ENCODE data around the gene REELD1. TPM values are rescaled to one million over a fixed set of nuclear protein-coding genes. Genes with fewer than 3 reads are reported as not detected.

Gene REELD1
- total and polyA plus RNA-seq, 2 of the 4 experiments (the other 2 are of a cell fraction): not detected

GRCh38 chr4:146278986-146279385 lies 64.6 kb downstream of the REELD1 start:
- no peak overlapping the region for H4K5ac ChIP-seq (ENCODE audit: low read depth, low read length)
- no peak overlapping the region for H3K9ac ChIP-seq (ENCODE audit: low read depth, low read length)
- no peak overlapping the region for H2AK9ac ChIP-seq (replicated peaks; ENCODE audit: low read depth, low read length, poor library complexity)
- no peak overlapping the region for H3K4ac ChIP-seq (ENCODE audit: low read depth, low read length)
- no peak overlapping the region for H3K27ac ChIP-seq (ENCODE audit: insufficient read depth, low read length)
- no peak overlapping the region for H3K14ac ChIP-seq (replicated peaks; ENCODE audit: low read depth, low read length)
- H2AFZ ChIP-seq (replicated peaks; ENCODE audit: low read length, poor library complexity): no peak overlapping the region
- no peaks in the 10 kb centered on the region for H4K20me1 ChIP-seq (ENCODE audit: insufficient read depth, low read length)
- H4K8ac ChIP-seq (ENCODE audit: low read depth in 2 of 2, low read length in 2 of 2): no peak overlapping the region
- H2BK20ac ChIP-seq (ENCODE audit: low read depth, low read length): no peak overlapping the region
- H3K4me2 ChIP-seq (ENCODE audit: low read depth, low read length): no peak overlapping the region
- no TSS peak for BruUV-seq (replicated peaks)
- H3K9me1 ChIP-seq (ENCODE audit: insufficient read depth, low read length): no peaks in the 10 kb centered on the region
- POLR2A ChIA-PET (ENCODE audit: unreplicated experiment): no interaction called here
- intact Hi-C loops (cut with micrococcal nuclease) (no loop called here), in situ Hi-C loops (cut with MboI; ENCODE audit: low sequenced_read_pairs) (no loop called here), dilution Hi-C loops (cut with HindIII; ENCODE audit: low sequenced_read_pairs, unreplicated experiment) (no loop called here)
- no peak overlapping the region for H2BK15ac ChIP-seq (ENCODE audit: low read depth, low read length)
- H3K79me1 ChIP-seq (ENCODE audit: low read depth in 1 of 2, low read length in 2 of 2): no peaks in the 10 kb centered on the region
- no peak overlapping the region for H3K56ac ChIP-seq (ENCODE audit: extremely low read depth, insufficient read depth, low read length)
- no peak overlapping the region for H3K4me3 ChIP-seq (ENCODE audit: insufficient read depth, low read depth, low read length)
- no peak overlapping the region for H2BK120ac ChIP-seq (ENCODE audit: low read depth, low read length)
- no peak overlapping the region for H4K91ac ChIP-seq (ENCODE audit: insufficient read depth, low read depth, low read length)
- no peak for TF ChIP-seq POLR2A (IDR thresholded peaks at IDR 0.05; ENCODE audit: low read depth, low read length)
- no peak for TF ChIP-seq USF2 (IDR thresholded peaks at IDR 0.05; ENCODE audit: low read depth, low read length)
- TF ChIP-seq FOS (IDR thresholded peaks at IDR 0.05; ENCODE audit: low read depth, low read length): no peak
- TF ChIP-seq RFX5 (IDR thresholded peaks at IDR 0.05; ENCODE audit: low read depth, low read length): no peak
- no peak for TF ChIP-seq BHLHE40 (IDR thresholded peaks at IDR 0.05; ENCODE audit: low read depth, low read length)
- TF ChIP-seq MAZ (IDR thresholded peaks at IDR 0.05; ENCODE audit: borderline replicate concordance, low read depth, low read length): no peak
- no peak for TF ChIP-seq CHD1 (IDR thresholded peaks at IDR 0.05; ENCODE audit: low read depth, low read length)
- TF ChIP-seq RCOR1 (IDR thresholded peaks at IDR 0.05; ENCODE audit: insufficient replicate concordance, low read length): no peak
- TF ChIP-seq ELK1 (IDR thresholded peaks at IDR 0.05; ENCODE audit: borderline replicate concordance, low read depth, low read length): no peak
- TF ChIP-seq CTCF (conservative IDR thresholded peaks at IDR 0.05; ENCODE audit: low read depth, low read length): no peak
- no peak for TF ChIP-seq MAFK (IDR thresholded peaks at IDR 0.05; ENCODE audit: low read depth, low read length)
- no peak for TF ChIP-seq SMC3 (IDR thresholded peaks at IDR 0.05; ENCODE audit: low read depth, low read length)
- no peak for TF ChIP-seq NFE2L2 (IDR thresholded peaks at IDR 0.05; ENCODE audit: low read depth, low read length)
- TF ChIP-seq RAD21 (IDR thresholded peaks at IDR 0.05; ENCODE audit: low read length): no peak
- no peak for TF ChIP-seq CEBPB (IDR thresholded peaks at IDR 0.05; ENCODE audit: low read depth, low read length)
- no peak for TF ChIP-seq MXI1 (IDR thresholded peaks at IDR 0.05; ENCODE audit: borderline replicate concordance, low read depth, low read length)
- no peak overlapping the region for H3K18ac ChIP-seq (ENCODE audit: low read depth, low read length)
- no peak overlapping the region for H3K23ac ChIP-seq (ENCODE audit: low read depth, low read length)
- H3K36me3 ChIP-seq (ENCODE audit: control insufficient read depth, insufficient read depth, low read length): no peaks in the 10 kb centered on the region
- WGBS, 2 experiments (ENCODE audit: extremely low coverage in 2 of 2, insufficient read length in 1 of 2): no CpG with 5 or more reads among the region's 1 CpG
- H3K27me3 ChIP-seq (ENCODE audit: control insufficient read depth, insufficient read depth, low read length): no peaks in the 10 kb centered on the region
- H2AK5ac ChIP-seq (ENCODE audit: low read depth, low read length): no peak overlapping the region
- no peak overlapping the region for H2BK5ac ChIP-seq (ENCODE audit: low read depth, low read length, poor library complexity, severe bottlenecking)
- DNase-seq (no peak), ATAC-seq (ENCODE audit: low read depth) (no peak; the same call in 1 of the 2 replicates)
- CTCF ChIA-PET: interaction anchor here (0.8 kb wide), 1 partner anchor 15 kb away, joined by 3 read pairs; no protein-coding TSS in a partner anchor
- no peaks in the 10 kb centered on the region for H3K9me3 ChIP-seq (ENCODE audit: control insufficient read depth, insufficient read depth, low read length)
- H3K4me1 ChIP-seq (ENCODE audit: control insufficient read depth, insufficient read depth, low read length): no peaks in the 10 kb centered on the region

Measured in IMR-90 (cell line).